ENCODE results near the gene SEMA5A.

Gene SEMA5A

DNA sequence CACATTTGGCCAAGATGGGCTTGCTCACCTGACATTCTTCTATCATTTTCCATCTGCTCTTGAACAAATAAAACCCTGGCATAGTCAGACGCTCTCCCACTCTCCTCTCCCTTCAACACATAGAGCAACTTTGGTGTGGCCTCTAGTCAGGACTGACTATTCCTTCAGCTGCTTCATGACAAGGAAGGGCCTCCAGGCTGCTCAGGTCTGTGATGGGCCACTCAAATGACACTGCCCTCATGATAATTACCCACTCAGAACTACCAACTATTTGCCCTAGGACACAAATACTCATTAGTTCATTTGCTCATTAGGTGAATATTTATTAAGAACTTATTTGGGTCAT is 376.3 kb downstream of the SEMA5A start:
- no peak for DNase-seq (ENCODE audit: low spot score)

- no peak for DNase-seq (ENCODE audit: low spot score)
Measured at GRCh38 chr5:9168791-9169556, 376.9 kb downstream of the SEMA5A start.

- DNase-seq (ENCODE audit: low spot score): no peak
Measured at GRCh38 chr5:9166202-9167112, 379.4 kb downstream of the SEMA5A start.

DNA sequence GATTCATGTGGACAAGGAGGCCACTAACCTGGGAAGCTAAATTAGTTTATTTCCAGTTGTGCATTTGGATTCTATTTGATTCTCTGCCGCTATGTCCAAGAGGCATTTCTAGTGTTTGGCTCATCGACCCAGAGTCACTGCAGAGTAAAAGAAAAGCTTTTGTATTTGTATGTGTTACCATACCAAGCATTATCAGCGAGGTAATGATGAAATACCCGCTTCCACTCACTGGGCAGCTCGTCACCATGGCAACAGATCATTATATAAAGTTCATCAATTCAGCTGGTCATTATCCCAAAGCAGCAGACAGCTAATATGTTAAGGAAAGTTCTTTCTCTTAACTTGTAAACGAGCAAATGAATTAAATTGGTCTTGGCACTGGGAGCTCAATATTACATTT is 380.3 kb downstream of the SEMA5A start:
- no peak for DNase-seq (ENCODE audit: low spot score)

DNA sequence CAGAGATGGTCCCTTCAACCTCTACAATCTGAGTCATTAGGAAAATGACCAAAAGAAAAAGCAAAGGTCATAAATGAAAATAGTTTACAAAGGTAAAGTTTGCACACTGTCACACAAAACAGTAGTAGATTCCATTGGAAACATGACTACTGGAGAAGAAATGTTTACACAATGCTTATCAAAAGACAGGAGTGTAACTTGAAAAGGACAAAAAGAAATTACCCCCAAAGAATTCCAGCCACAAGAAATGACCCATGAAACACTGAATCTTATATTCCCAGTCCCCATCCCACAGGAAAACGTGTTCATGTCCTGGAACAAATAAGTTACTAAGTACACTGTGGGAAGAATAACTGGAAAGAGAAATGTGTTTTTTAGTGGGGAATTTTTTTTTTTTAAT is 385.1 kb downstream of the SEMA5A start:
- no peak for DNase-seq (ENCODE audit: low spot score)

GRCh38 chr5:9157811-9158210 is 388.1 kb downstream of the SEMA5A start:
- no peak for DNase-seq (ENCODE audit: low spot score)

DNA sequence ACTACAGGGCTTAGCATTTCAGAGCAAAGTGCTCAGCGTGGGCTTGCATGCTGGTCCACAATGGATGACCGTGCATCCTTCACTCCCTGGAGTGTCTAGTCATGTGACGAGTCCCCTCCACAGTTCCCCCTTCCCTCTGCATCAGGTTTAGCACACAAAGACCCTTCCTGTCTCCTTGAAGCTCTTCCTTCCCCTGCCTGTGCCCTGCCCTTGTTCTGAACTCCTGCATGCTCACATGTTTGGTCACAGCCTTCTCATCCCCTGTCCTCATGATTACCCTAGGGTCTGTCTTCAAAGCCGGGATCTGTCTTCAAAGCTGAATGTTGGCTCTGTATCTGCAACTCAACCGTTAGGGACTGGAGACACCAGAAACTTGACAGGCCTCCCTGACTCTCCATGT is 388.9 kb downstream of the SEMA5A start:
- no peak for DNase-seq (ENCODE audit: low spot score)

DNA sequence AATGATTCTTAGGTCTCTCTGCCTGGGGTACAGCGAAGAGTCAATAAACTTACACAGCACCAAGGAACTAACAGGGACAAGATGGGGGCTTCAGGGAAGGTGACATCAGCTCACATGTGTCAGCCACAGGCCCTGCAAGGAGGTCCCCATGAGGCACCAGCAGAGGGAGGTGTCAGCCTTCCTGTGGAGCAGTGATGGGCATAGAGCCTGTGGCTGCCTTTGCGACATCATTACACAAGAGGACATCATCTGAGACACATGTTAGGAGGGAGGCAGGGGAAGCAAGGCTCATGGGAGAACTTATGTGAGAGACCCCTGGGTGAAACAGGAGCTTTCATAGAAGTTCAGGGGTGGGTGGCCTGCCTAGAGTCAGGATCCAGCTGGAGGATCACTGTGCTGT is 389.6 kb downstream of the SEMA5A start:
- no peak for DNase-seq (ENCODE audit: low spot score)

- no peak for DNase-seq (ENCODE audit: low spot score)
Measured at GRCh38 chr5:9151684-9152427, 394.0 kb downstream of the SEMA5A start.

DNA sequence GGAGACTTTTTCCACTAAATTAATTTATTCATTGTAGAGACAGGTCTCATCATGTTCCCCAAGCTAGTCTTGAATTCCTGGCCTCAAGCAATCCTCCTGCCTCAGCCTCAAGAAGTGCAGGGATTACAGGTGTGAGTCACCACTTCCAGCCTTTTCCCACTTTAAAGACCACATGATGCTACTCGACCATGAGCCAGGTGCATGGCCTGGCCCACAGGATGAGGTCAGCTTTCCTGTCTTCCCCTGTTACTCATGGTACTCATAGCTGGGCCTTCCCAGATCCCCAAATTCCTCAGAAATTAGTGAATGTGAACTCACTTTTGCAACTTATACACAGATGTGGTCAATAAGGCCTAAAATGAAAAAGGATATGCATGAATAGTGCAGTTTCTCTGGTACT is 395.9 kb downstream of the SEMA5A start:
- no peak for DNase-seq (ENCODE audit: low spot score)

GRCh38 chr5:9148242-9148641 is 397.6 kb downstream of the SEMA5A start:
- DNase-seq (ENCODE audit: low spot score): no peak

GRCh38 chr5:9140711-9141110 is 405.2 kb downstream of the SEMA5A start:
- no peak for DNase-seq (ENCODE audit: low spot score)

DNA sequence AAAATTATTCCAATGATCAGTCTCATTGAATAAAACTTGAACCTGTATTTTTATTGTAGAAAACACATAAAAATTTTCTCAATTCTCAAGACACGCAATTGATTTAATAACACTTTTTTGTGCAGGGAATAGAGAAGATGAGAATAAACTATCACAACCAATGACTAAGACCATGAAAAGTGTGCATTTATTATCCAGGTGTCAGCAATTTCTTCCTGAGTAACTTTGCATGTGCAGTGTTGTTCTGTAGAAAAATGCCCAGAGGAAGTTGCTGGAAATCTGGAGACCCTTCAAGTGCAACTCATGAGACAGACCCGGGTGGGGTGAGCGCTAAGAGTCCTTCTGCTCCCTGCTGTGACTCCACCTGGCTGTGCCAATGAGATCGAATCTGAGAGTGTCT is 405.7 kb downstream of the SEMA5A start:
- no peak for DNase-seq (ENCODE audit: low spot score)

- DNase-seq (ENCODE audit: low spot score): no peak
Measured at GRCh38 chr5:9139344-9139743, 406.5 kb downstream of the SEMA5A start.

DNA sequence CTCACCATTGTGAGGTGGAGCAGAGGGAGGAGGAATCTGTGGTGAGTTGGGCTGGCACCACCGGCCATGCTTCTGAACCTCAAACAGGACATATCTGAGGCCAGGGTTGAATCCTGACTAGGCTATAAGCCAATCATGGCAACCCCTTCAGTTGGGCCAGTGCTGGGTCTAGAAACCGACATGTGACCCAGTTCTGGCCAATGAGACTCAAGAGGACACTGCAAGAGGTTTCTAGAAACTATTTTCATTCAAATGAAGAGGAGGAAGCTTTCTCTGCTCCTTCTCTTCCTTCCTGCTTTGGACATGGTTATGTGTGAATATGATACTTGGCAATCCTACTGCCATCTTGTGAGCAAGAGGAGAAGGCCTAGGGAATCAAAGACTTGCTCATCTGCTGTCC is 417.7 kb downstream of the SEMA5A start:
- no peak for DNase-seq (ENCODE audit: low spot score)

GRCh38 chr5:9126490-9126889 is 419.4 kb downstream of the SEMA5A start:
- no peak for DNase-seq (ENCODE audit: low spot score)

DNA sequence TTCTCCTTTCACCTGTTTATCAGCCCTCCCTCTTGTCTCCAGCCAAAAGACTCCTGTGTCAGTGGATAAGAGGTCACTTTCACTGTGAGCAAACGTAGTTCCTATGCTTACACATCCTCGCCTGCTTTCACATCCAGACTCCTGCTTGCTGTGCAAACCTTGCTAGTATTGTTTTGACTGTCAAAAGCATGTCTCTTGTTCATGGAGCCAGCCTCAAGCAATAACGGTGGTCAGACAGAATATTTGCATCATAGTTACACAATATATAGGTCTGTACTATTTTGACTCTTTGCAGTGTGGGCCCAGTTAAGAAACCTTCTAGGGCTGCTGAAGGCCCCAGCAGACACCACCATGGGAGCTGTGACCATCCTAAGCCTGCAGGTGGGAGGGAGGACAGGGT is 420.0 kb downstream of the SEMA5A start:
- no peak for DNase-seq (ENCODE audit: low spot score)

- DNase-seq (ENCODE audit: low spot score): no peak
Measured at GRCh38 chr5:9124838-9125237, 421.0 kb downstream of the SEMA5A start.

DNA sequence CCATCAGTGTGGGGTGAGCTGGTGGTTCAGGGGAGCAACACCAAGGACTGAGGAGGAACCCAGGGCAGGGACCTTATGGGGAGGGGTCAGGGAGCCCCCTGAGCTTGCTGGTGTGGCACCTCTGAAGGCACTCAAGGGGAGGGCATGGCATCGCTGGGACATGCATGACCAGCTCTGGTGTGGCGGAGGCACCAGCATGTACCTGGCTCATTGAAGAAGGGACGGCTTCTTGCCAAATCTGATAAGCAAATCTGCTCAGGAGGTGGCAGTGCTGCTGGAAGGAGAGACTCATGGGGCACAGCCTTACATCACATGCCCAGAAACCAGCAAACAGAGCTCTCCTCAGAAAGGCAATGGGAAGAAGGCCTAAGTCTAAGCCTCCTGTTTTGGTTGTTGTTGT is 421.8 kb downstream of the SEMA5A start:
- DNase-seq (ENCODE audit: low spot score): no peak

GRCh38 chr5:9122528-9122927 is 423.3 kb downstream of the SEMA5A start:
- no peak for DNase-seq (ENCODE audit: low spot score)

DNA sequence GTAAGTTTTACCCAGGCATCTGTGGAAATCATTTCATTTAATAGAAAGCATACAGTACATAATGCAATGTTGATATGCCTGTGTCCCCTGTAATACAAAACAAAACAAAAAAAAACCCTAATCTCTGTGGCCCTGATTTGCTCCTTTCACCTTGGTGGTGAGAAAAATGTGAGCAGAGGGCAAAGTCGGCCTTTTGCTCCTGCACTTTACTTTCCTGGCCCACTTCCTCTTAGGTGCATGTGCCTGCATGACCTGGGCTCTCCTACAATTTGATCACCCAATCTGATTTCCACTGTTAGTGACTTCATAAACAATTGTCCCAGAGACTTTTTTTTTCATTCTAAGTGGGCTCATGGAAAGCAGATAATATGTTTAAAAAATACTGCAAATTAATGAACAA is 424.3 kb downstream of the SEMA5A start:
- no peak for DNase-seq (ENCODE audit: low spot score)

GRCh38 chr5:9118852-9119251 is 427.0 kb downstream of the SEMA5A start:
- no peak for DNase-seq (ENCODE audit: low spot score)

GRCh38 chr5:9115093-9115492 is 430.8 kb downstream of the SEMA5A start:
- no peak for DNase-seq (ENCODE audit: low spot score)

Measured in CD4-positive, alpha-beta T cell treated with Interleukin-15 for 4 hours (primary cell).